PFSK-1 (cell line): ENCODE data around the gene JOSD1.

Experiments
- FOXP2 ChIP-seq: optimal IDR thresholded peaks from 2 replicates; pipeline ENCODE3; 2011; ENCODE audit warnings: borderline replicate concordance, control low read depth, inconsistent platforms; ENCODE audit not compliant: insufficient read depth; ENCODE audit errors: extremely low read length, extremely low read depth
- POLR2AphosphoS5 ChIP-seq: IDR thresholded peaks from 2 replicates; pipeline ENCODE4 v1.6.1; 2012; ENCODE audit warnings: low read depth, mild to moderate bottlenecking, control low read depth, low read length, moderate library complexity
- REST ChIP-seq, 2 experiments: IDR thresholded peaks; 2 replicates each; pipeline versions ENCODE4 v1.6.1 to v1.8.0; 2011 to 2012; ENCODE audit warnings: low read depth in 2 of 2, low read length in 2 of 2, control low read depth in 1 of 2, inconsistent platforms in 1 of 2, mild to moderate bottlenecking in 1 of 2, moderate library complexity in 1 of 2; ENCODE audit not compliant: insufficient read depth in 1 of 2
- SIN3A ChIP-seq: IDR thresholded peaks from 2 replicates; pipeline ENCODE4 v1.6.1; 2012; ENCODE audit warnings: mild to moderate bottlenecking, low read length, moderate library complexity, borderline replicate concordance; ENCODE audit not compliant: insufficient read depth
- TAF1 ChIP-seq: IDR thresholded peaks from 2 replicates; pipeline ENCODE4 v1.6.1; 2012; ENCODE audit warnings: low read length, control low read depth, borderline replicate concordance; ENCODE audit not compliant: insufficient read depth

The JOSD1 gene

GRCh38 chr22:38715176-38715764 lies 14.5 kb upstream of the JOSD1 start:
- TF ChIP-seq REST (IDR thresholded peaks at IDR 0.05; ENCODE audit: insufficient read depth in 1 of 2, low read depth in 2 of 2, low read length in 2 of 2) (no peak), POLR2AphosphoS5 (no peak), FOXP2 (no peak)

GRCh38 chr22:38713921-38714320 lies 13.2 kb upstream of the JOSD1 start:
- TF ChIP-seq TAF1 (no peak), SIN3A (no peak), POLR2AphosphoS5 (no peak), FOXP2 (no peak), REST (IDR thresholded peaks at IDR 0.05; ENCODE audit: insufficient read depth in 1 of 2, low read depth in 2 of 2, low read length in 2 of 2) (no peak)

- TF ChIP-seq REST (IDR thresholded peaks at IDR 0.05; ENCODE audit: insufficient read depth in 1 of 2, low read depth in 2 of 2, low read length in 2 of 2) = no peak
- TF ChIP-seq POLR2AphosphoS5 = no peak
- TF ChIP-seq FOXP2 = no peak
- TF ChIP-seq SIN3A = no peak
- no peak for TF ChIP-seq TAF1
Measured at GRCh38 chr22:38712486-38713207, 11.9 kb upstream of the JOSD1 start.

- TF ChIP-seq TAF1 = no peak
- no peak for TF ChIP-seq SIN3A
- TF ChIP-seq FOXP2 = no peak
- TF ChIP-seq POLR2AphosphoS5 = no peak
- no peak for TF ChIP-seq REST (IDR thresholded peaks at IDR 0.05; ENCODE audit: insufficient read depth in 1 of 2, low read depth in 2 of 2, low read length in 2 of 2)
Measured at GRCh38 chr22:38710866-38711265, 10.1 kb upstream of the JOSD1 start.

- TF ChIP-seq POLR2AphosphoS5 (no peak), FOXP2 (no peak), SIN3A (no peak), REST (IDR thresholded peaks at IDR 0.05; ENCODE audit: insufficient read depth in 1 of 2, low read depth in 2 of 2, low read length in 2 of 2) (no peak)
Measured at GRCh38 chr22:38710351-38710750, 9.6 kb upstream of the JOSD1 start.
